Stimulated activated CD4-positive, alpha-beta T cell treated with anti-CD3 and anti-CD28 coated beads, Interleukin-15, amount 100 ng/mL, for 48 hours (primary cell): ENCODE data around the gene KCNQ2.

Experiments used
- DNase-seq, 2 donors: peaks; one replicate each; pipeline ENCODE4 v3.0.0-alpha.2; 2020; ENCODE audit warnings: low read depth in 2 of 2

The KCNQ2 gene

GRCh38 chr20:63417097-63417737 is 55.2 kb downstream of the KCNQ2 start:
- no peak for DNase-seq

GRCh38 chr20:63416631-63417030 is 55.8 kb downstream of the KCNQ2 start:
- no peak for DNase-seq

GRCh38 chr20:63415647-63416391 is 56.6 kb downstream of the KCNQ2 start:
- no peak for DNase-seq

- no peak for DNase-seq
Measured at GRCh38 chr20:63414720-63415430, 57.6 kb downstream of the KCNQ2 start.

GRCh38 chr20:63413963-63414684 is 58.3 kb downstream of the KCNQ2 start:
- DNase-seq, result no peak

- DNase-seq, result no peak
Measured at GRCh38 chr20:63413323-63413722, 59.1 kb downstream of the KCNQ2 start.

GRCh38 chr20:63412889-63413288 is 59.6 kb downstream of the KCNQ2 start:
- DNase-seq, result no peak

GRCh38 chr20:63411898-63412631 is 60.4 kb downstream of the KCNQ2 start:
- no peak for DNase-seq

GRCh38 chr20:63411151-63411897 is 61.1 kb downstream of the KCNQ2 start:
- no peak for DNase-seq

GRCh38 chr20:63409834-63410435 is 62.5 kb downstream of the KCNQ2 start:
- DNase-seq, result no peak

- DNase-seq, result no peak
Measured at GRCh38 chr20:63409066-63409833, 63.2 kb downstream of the KCNQ2 start.

GRCh38 chr20:63408684-63409046 is 63.8 kb downstream of the KCNQ2 start:
- DNase-seq, result no peak

GRCh38 chr20:63407928-63408683 is 64.3 kb downstream of the KCNQ2 start:
- no peak for DNase-seq

- no peak for DNase-seq
Measured at GRCh38 chr20:63406617-63407245, 65.7 kb downstream of the KCNQ2 start.

GRCh38 chr20:63406011-63406410 is 66.4 kb downstream of the KCNQ2 start:
- no peak for DNase-seq

GRCh38 chr20:63405102-63405730 is 67.2 kb downstream of the KCNQ2 start:
- DNase-seq, result no peak

- no peak for DNase-seq
Measured at GRCh38 chr20:63404129-63405085, 68.0 kb downstream of the KCNQ2 start.
